Effector memory CD4-positive, alpha-beta T cell (primary cell): ENCODE results near the gene RAD50.

Experiments
- DNase-seq, 3 donors: peaks; one replicate each; pipeline ENCODE4 v3.0.0-alpha.2; 2020
- H3K27ac ChIP-seq: 2 replicates; pipeline ENCODE4 v1.7.0; 2013; ENCODE audit warnings: mild to moderate bottlenecking, low read length, moderate library complexity; ENCODE audit not compliant: insufficient read depth, poor library complexity, severe bottlenecking
- H3K27me3 ChIP-seq: replicated peaks from 2 replicates; pipeline ENCODE4 v1.7.0; 2013; ENCODE audit warnings: mild to moderate bottlenecking, low read length; ENCODE audit not compliant: insufficient read depth, control insufficient read depth, poor library complexity, severe bottlenecking
- H3K36me3 ChIP-seq: 2 replicates; pipeline ENCODE4 v1.7.0; 2013; ENCODE audit warnings: mild to moderate bottlenecking, low read length, moderate library complexity; ENCODE audit not compliant: control insufficient read depth, insufficient read depth
- H3K4me1 ChIP-seq: 2 replicates; pipeline ENCODE4 v1.7.0; 2013; ENCODE audit warnings: low read length, mild to moderate bottlenecking; ENCODE audit not compliant: control insufficient read depth, insufficient read depth, poor library complexity, severe bottlenecking
- H3K4me3 ChIP-seq: 2 replicates; pipeline ENCODE4 v1.7.0; 2013; ENCODE audit warnings: low read length, low read depth, mild to moderate bottlenecking; ENCODE audit not compliant: insufficient read depth, poor library complexity, severe bottlenecking
- H3K9me3 ChIP-seq: 2 replicates; pipeline ENCODE4 v1.7.0; 2013; ENCODE audit warnings: mild to moderate bottlenecking, low read length, moderate library complexity; ENCODE audit not compliant: control insufficient read depth

Gene RAD50

DNA sequence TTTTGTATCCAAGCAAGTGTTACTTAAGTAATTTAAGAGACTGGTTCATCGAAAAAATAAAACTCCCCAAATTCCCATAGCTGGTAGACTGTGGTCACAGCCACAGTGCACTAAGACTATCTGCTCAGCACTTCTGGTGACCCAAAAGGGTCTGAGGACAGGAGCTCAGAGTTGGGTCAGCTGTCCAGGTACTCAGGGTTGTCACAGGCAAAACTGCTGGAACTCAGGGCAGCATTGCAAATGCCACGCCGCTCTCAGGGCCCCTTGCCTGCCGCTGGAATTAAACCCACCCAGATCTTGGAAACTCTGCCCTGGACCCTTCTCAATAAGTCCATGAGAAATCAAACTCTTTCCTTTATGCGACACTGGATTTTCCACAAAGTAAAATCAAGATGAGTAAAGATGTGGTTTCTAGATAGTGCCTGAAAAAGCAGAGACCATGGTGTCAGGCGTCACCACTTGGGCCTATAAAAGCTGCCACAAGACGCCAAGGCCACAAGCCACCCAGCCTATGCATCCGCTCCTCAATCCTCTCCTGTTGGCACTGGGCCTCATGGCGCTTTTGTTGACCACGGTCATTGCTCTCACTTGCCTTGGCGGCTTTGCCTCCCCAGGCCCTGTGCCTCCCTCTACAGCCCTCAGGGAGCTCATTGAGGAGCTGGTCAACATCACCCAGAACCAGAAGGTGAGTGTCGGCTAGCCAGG, 101.1 kb downstream of the RAD50 start, which contains the start of gene IL13:
Gene IL13 (plus strand): TSS at position 498 of the 705 bp plus-strand sequence. CDS start 14 bp downstream, at position 512.
- DNase-seq = no peak
- Histone ChIP-seq H3K9me3 (no peaks in the 10 kb centered on the region), H3K4me3 (no peak within 1 kb of the TSS), H3K4me1 (peaks cover 13% of the 10 kb centered on the region), H3K27me3 (peaks cover 15% of the 10 kb centered on the region), H3K36me3 (no peaks in the 10 kb centered on the region), H3K27ac (no peak within 1 kb of the TSS)

- Histone ChIP-seq H3K27me3 (peaks cover 15% of the 10 kb centered on the region), H3K27ac (no peak overlapping the region), H3K36me3 (no peaks in the 10 kb centered on the region), H3K4me1 (peaks cover 13% of the 10 kb centered on the region), H3K9me3 (no peaks in the 10 kb centered on the region), H3K4me3 (no peak overlapping the region)
- DNase-seq = no peak
Measured at GRCh38 chr5:132658381-132659302, 101.9 kb downstream of the RAD50 start.

DNA sequence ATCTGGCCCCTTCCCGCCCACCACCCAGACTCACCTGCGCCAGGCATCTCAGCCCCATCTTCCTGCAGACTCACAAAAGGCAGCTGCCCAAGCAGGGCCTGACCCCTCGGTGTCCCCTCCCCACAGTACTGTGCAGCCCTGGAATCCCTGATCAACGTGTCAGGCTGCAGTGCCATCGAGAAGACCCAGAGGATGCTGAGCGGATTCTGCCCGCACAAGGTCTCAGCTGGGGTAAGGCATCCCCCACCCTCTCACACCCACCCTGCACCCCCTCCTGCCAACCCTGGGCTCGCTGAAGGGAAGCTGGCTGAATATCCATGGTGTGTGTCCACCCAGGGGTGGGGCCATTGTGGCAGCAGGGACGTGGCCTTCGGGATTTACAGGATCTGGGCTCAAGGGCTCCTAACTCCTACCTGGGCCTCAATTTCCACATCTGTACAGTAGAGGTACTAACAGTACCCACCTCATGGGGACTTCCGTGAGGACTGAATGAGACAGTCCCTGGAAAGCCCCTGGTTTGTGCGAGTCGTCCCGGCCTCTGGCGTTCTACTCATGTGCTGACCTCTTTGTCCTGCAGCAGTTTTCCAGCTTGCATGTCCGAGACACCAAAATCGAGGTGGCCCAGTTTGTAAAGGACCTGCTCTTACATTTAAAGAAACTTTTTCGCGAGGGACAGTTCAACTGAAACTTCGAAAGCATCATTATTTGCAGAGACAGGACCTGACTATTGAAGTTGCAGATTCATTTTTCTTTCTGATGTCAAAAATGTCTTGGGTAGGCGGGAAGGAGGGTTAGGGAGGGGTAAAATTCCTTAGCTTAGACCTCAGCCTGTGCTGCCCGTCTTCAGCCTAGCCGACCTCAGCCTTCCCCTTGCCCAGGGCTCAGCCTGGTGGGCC, 103.1 kb downstream of the RAD50 start:
- DNase-seq = no peak

GRCh38 chr5:132661231-132662003, 104.6 kb downstream of the RAD50 start:
- DNase-seq = no peak
- H3K27ac ChIP-seq = no peak overlapping the region

More for the DNA sequence above, 103.1 kb downstream of the RAD50 start:
- H3K27ac ChIP-seq = no peak overlapping the region
- peaks cover 15% of the 10 kb centered on the region for H3K27me3 ChIP-seq
- H3K9me3 ChIP-seq = no peaks in the 10 kb centered on the region
- H3K4me1 ChIP-seq = peaks cover 13% of the 10 kb centered on the region
- H3K36me3 ChIP-seq = no peaks in the 10 kb centered on the region
- no peak overlapping the region for H3K4me3 ChIP-seq

DNA sequence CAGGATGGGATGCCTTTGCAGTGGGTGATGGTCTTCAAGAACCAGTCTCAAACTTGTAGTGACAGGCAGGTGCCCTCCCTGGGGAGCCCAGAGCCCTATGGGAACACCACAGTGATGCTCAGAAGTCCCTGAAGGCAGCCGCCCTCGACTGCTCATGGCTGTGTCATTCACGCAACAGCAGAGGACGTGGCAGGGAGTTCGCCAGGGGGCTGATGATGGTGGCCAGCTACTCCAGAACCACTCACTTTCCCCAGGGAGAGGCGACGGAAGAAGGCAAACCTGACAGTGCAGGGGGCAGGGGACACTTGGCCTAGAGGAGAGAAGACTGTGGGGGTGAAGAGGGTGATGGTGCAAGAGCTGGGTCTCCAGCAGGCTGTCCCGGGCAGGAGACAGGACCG, 105.2 kb downstream of the RAD50 start:
- Histone ChIP-seq H3K27ac (no peak overlapping the region), H3K27me3 (peaks cover 1% of the 10 kb centered on the region), H3K4me3 (no peak overlapping the region), H3K4me1 (peaks cover 6% of the 10 kb centered on the region), H3K9me3 (no peaks in the 10 kb centered on the region), H3K36me3 (no peaks in the 10 kb centered on the region)
- DNase-seq = no peak

More at GRCh38 chr5:132661231-132662003, 104.6 kb downstream of the RAD50 start:
- H3K9me3 ChIP-seq = no peaks in the 10 kb centered on the region
- no peaks in the 10 kb centered on the region for H3K36me3 ChIP-seq
- H3K4me3 ChIP-seq = no peak overlapping the region
- peaks cover 7% of the 10 kb centered on the region for H3K27me3 ChIP-seq
- peaks cover 12% of the 10 kb centered on the region for H3K4me1 ChIP-seq

DNA sequence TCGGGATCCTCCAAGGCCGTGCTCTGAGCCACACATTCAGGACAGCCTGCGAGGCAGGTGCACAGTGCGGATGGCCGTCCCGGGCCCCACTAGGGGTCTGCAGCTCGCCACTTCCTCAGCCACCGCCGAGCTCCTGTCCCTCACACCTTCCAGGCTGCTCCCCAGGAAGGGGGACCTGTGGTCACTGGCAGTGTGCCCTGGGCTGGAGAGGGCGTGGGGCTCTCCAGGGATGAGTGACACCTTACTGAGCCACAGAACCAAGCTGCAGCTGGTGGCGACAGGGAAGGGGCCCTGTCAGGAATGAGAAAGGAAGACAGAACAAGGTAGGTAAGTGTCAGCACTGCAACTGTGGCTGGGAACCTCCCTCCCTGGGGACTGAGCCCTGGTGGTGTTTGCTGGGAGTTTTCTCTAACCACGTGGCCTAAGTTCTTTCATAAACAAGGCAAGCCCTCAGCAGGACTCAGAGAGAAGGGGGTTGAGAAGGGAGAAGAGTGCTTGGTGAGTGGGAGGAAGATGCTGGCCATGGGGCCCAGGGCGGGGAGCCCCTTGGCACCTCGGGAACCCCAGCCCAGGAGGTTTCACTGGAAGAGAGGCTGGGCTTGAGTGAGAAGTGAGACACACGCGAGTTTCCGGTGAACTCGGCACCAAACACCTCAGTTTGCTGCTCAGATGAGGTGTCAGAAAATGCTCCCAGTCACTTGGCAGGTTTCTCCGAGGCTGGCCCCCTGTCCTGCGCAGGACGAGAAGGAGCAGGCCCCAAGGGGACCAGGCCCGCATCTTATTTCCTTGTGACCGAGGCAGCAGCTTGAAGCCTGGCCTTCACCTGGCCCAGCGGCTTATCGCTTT, 106.4 kb downstream of the RAD50 start:
- Histone ChIP-seq H3K9me3 (no peaks in the 10 kb centered on the region), H3K27ac (no peak overlapping the region), H3K36me3 (no peaks in the 10 kb centered on the region), H3K27me3 (no peaks in the 10 kb centered on the region), H3K4me1 (peaks cover 4% of the 10 kb centered on the region), H3K4me3 (no peak overlapping the region)
- DNase-seq = no peak

- Histone ChIP-seq H3K27ac (no peak overlapping the region), H3K9me3 (no peaks in the 10 kb centered on the region), H3K4me3 (no peak overlapping the region), H3K4me1 (peaks cover 4% of the 10 kb centered on the region), H3K27me3 (no peaks in the 10 kb centered on the region), H3K36me3 (no peaks in the 10 kb centered on the region)
- DNase-seq = no peak
Measured at GRCh38 chr5:132663771-132664695, 107.3 kb downstream of the RAD50 start.

- DNase-seq = no peak
- no peaks in the 10 kb centered on the region for H3K27me3 ChIP-seq
- no peak overlapping the region for H3K27ac ChIP-seq
- no peak overlapping the region for H3K4me3 ChIP-seq
- peaks cover 4% of the 10 kb centered on the region for H3K4me1 ChIP-seq
- H3K36me3 ChIP-seq = no peaks in the 10 kb centered on the region
- no peaks in the 10 kb centered on the region for H3K9me3 ChIP-seq
Measured at GRCh38 chr5:132664696-132665209, 108.0 kb downstream of the RAD50 start.
